Cerebellar cortex (tissue), 1 donor: ENCODE results near the gene MACROD2.

Experiments used
- DNase-seq: peaks from one replicate; pipeline ENCODE4 v3.0.0-alpha.2; 2015; ENCODE audit warnings: low spot score

MACROD2 gene

GRCh38 chr20:14647016-14647415, 651.7 kb downstream of the MACROD2 start:
- peak; percentile 55 for DNase-seq

GRCh38 chr20:14649662-14650061, 654.3 kb downstream of the MACROD2 start:
- no peak for DNase-seq

GRCh38 chr20:14657266-14658005, 662.1 kb downstream of the MACROD2 start:
- no peak for DNase-seq

- DNase-seq: peak; percentile 76
Observed at GRCh38 chr20:14664101-14664500, 668.8 kb downstream of the MACROD2 start.

- DNase-seq: no peak
Observed at GRCh38 chr20:14666696-14667095, 671.4 kb downstream of the MACROD2 start.

- DNase-seq: no peak
Observed at GRCh38 chr20:14667226-14667625, 671.9 kb downstream of the MACROD2 start.

- DNase-seq: peak; percentile 47
Observed at GRCh38 chr20:14672066-14672465, 676.8 kb downstream of the MACROD2 start.

- no peak for DNase-seq
Observed at GRCh38 chr20:14673164-14673563, 677.8 kb downstream of the MACROD2 start.

GRCh38 chr20:14677455-14677854, 682.1 kb downstream of the MACROD2 start:
- DNase-seq: no peak

GRCh38 chr20:14685183-14685582, 689.9 kb downstream of the MACROD2 start:
- DNase-seq: no peak

GRCh38 chr20:14687313-14687712, 692.0 kb downstream of the MACROD2 start:
- DNase-seq: no peak

GRCh38 chr20:14688005-14688404, 692.7 kb downstream of the MACROD2 start:
- no peak for DNase-seq

GRCh38 chr20:14691994-14692393, 696.7 kb downstream of the MACROD2 start:
- DNase-seq: no peak

- no peak for DNase-seq
Observed at GRCh38 chr20:14696478-14696877, 701.2 kb downstream of the MACROD2 start.

- peak; percentile 44 for DNase-seq
Observed at GRCh38 chr20:14696937-14697336, 701.6 kb downstream of the MACROD2 start.

- DNase-seq: no peak
Observed at GRCh38 chr20:14698125-14698524, 702.8 kb downstream of the MACROD2 start.

- no peak for DNase-seq
Observed at GRCh38 chr20:14698605-14699373, 703.5 kb downstream of the MACROD2 start.

GRCh38 chr20:14700639-14700960, 705.3 kb downstream of the MACROD2 start:
- no peak for DNase-seq

- DNase-seq: no peak
Observed at GRCh38 chr20:14701326-14701725, 706.0 kb downstream of the MACROD2 start.

GRCh38 chr20:14706555-14706954, 711.2 kb downstream of the MACROD2 start:
- peak; percentile 24 for DNase-seq

- peak; percentile 50 for DNase-seq
Observed at GRCh38 chr20:14707026-14707680, 711.8 kb downstream of the MACROD2 start.

GRCh38 chr20:14707865-14708596, 712.7 kb downstream of the MACROD2 start:
- DNase-seq: no peak
